Gastroesophageal sphincter (tissue), 3 donors: Measurements from ENCODE around the gene KLHL33.

Experiments
- CTCF ChIP-seq, 4 experiments: fragments of 200-600 bp in 2 of 4; fragments of 450-650 bp in 2 of 4; sonication (generic) in 1 of 4; IDR thresholded peaks; one replicate each; pipeline ENCODE4 v1.5.1; 2017 to 2019; ENCODE audit warnings: antibody characterized with exemption in 4 of 4, mild to moderate bottlenecking in 2 of 4, moderate library complexity in 2 of 4
- EP300 ChIP-seq: sonication (generic); formaldehyde crosslinking; IDR thresholded peaks from one replicate; pipeline ENCODE4 v1.6.1; 2017; ENCODE audit warnings: antibody characterized with exemption, mild to moderate bottlenecking
- POLR2A ChIP-seq, 2 donors: fragments of 450-650 bp; IDR thresholded peaks; one replicate each; pipeline ENCODE4 v1.6.1; 2017; ENCODE audit warnings: antibody characterized with exemption in 2 of 2, mild to moderate bottlenecking in 2 of 2, moderate library complexity in 1 of 2

GRCh38 chr14:20415782-20416206 lies 20.2 kb downstream of the KLHL33 start:
- TF ChIP-seq CTCF (IDR thresholded peaks at IDR 0.05) = peak; percentile 50 to 58 (median 56)
- no peak for TF ChIP-seq POLR2A (IDR thresholded peaks at IDR 0.05)
- TF ChIP-seq EP300 = no peak
